Colonic mucosa (tissue), 4 donors: ENCODE data around the gene CEP170B. TPM values are rescaled to one million over a fixed set of nuclear protein-coding genes. Genes with fewer than 3 reads are reported as not detected.
"Not testable (repeated sequence)": the region's sequence is repeated elsewhere in the genome, so short reads cannot be mapped to it uniquely, and the experiment has no call there.

Experiments used
- DNase-seq: peaks from one replicate; pipeline ENCODE4 v3.0.0-alpha.2; 2020
- H3K27ac ChIP-seq: fragments of 200-600 bp; one replicate; pipeline ENCODE4 v1.8.0; 2021
- H3K27me3 ChIP-seq: fragments of 200-600 bp; one replicate; pipeline ENCODE4 v1.8.0; 2021
- H3K36me3 ChIP-seq: fragments of 200-600 bp; one replicate; pipeline ENCODE4 v1.8.0; 2021
- H3K4me1 ChIP-seq: fragments of 200-600 bp; one replicate; pipeline ENCODE4 v1.8.0; 2021; ENCODE audit warnings: mild to moderate bottlenecking
- H3K4me3 ChIP-seq: fragments of 200-600 bp; one replicate; pipeline ENCODE4 v1.8.0; 2021
- H3K9ac ChIP-seq, 2 donors: one replicate each; pipeline ENCODE4 v1.7.0; 2013; ENCODE audit warnings: control low read depth in 2 of 2, low read depth in 2 of 2, low read length in 2 of 2
- H3K9me3 ChIP-seq: fragments of 200-600 bp; one replicate; pipeline ENCODE4 v1.8.0; 2021
- intact Hi-C: fragments of 100-400 bp; cut with DNase I; formaldehyde crosslinking; loops from one replicate; pipeline ENCODE4 v1.14.1; 2022
- total RNA-seq, 2 donors: library from RNA; stranded (reverse); fragmentation: NEBNext Ultra II Directional in 1 of 2; extraction: Animal tissue kit (Norgen Biotek cat#: 25700) in 1 of 2; gene quantifications; one replicate each; pipeline ENCODE4 v1.2.1, GENCODE V29; 2021
- TF ChIP-seq, protein P1 (sequence below): fragments of 200-600 bp; IDR thresholded peaks from one replicate; pipeline ENCODE4 v1.8.0; 2022; ENCODE audit warnings: antibody characterized with exemption, mild to moderate bottlenecking
- donor health status: healthy.
- donor health status: DM: no; HTN: no; CAD: no.
- donor health status: DM: no; HTN: no; CAD: no.

Gene CEP170B
- total RNA-seq, 2 donors from 2014 or later: 57.2 to 110 TPM

DNA sequence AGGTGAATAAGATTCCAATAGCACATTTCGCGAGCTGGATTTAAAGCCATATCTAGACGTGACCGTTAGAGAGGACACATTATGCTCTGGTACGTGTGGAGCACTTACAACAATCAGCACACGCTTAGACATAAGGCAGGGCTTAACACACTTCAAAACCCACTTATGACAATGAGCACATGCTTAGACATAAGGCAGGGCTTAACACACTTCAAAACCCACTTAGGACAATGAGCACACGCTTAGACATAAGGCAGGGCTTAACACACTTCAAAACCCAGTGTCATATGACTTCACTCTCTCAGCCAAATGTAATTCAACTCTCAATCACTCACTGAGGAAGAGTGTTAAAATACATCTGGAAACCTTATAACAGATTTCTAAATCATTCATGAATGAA is 48.4 kb downstream of the CEP170B start:
- Histone ChIP-seq H3K4me1 (no peaks in the 10 kb centered on the region), H3K9ac (no peak overlapping the region), H3K36me3 (no peaks in the 10 kb centered on the region), H3K27me3 (no peaks in the 10 kb centered on the region), H3K9me3 (no peaks in the 10 kb centered on the region), H3K4me3 (no peak overlapping the region), H3K27ac (no peak overlapping the region)
- intact Hi-C loops: no loop called here
- no peak for DNase-seq
- TF ChIP-seq, protein P1, sequence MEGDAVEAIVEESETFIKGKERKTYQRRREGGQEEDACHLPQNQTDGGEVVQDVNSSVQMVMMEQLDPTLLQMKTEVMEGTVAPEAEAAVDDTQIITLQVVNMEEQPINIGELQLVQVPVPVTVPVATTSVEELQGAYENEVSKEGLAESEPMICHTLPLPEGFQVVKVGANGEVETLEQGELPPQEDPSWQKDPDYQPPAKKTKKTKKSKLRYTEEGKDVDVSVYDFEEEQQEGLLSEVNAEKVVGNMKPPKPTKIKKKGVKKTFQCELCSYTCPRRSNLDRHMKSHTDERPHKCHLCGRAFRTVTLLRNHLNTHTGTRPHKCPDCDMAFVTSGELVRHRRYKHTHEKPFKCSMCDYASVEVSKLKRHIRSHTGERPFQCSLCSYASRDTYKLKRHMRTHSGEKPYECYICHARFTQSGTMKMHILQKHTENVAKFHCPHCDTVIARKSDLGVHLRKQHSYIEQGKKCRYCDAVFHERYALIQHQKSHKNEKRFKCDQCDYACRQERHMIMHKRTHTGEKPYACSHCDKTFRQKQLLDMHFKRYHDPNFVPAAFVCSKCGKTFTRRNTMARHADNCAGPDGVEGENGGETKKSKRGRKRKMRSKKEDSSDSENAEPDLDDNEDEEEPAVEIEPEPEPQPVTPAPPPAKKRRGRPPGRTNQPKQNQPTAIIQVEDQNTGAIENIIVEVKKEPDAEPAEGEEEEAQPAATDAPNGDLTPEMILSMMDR: no peak

DNA sequence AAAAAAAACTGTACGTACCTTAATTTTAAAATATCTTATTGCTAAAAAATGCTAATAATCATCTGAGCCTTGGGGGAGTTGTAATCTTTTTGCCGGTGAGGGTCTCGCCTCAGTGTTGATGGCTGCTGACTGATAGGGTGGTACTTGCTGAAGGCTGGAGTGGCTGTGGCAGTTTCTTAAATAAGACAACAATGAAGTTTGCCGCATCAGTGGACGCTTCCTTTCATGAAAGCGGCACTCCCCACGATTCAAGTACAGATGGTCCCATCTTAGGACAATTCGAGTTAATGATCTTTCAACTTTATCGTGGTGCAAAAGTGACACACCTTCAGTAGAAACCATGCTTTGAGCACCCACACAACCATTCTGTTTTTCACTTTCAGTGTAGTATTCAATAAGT is 52.0 kb downstream of the CEP170B start:
- Histone ChIP-seq H3K9ac (no peak overlapping the region), H3K9me3 (no peaks in the 10 kb centered on the region), H3K4me3 (no peak overlapping the region), H3K27me3 (no peaks in the 10 kb centered on the region), H3K36me3 (no peaks in the 10 kb centered on the region), H3K4me1 (no peaks in the 10 kb centered on the region), H3K27ac (no peak overlapping the region)
- intact Hi-C loops: no loop called here
- DNase-seq: no peak
- TF ChIP-seq, protein P1: no peak

DNA sequence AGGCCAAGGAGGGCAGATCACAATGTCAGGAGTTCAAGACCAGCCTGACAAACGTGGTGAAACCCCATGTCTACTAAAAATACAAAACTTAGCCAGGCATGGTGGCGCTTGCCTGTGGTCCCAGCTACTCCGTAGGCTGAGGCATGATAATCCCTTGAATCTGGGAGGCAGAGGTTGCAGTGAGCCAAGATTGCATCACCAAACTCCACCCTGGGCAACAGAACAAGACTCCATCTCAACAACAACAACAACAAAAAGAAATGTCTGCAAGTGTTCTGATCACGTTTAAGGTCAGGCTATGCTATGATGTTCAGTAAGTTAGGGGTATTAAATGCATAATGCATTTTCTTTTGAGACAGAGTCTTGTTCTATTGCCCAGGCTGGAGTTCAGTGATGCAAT is 52.9 kb downstream of the CEP170B start:
- TF ChIP-seq, protein P1: no peak

DNA sequence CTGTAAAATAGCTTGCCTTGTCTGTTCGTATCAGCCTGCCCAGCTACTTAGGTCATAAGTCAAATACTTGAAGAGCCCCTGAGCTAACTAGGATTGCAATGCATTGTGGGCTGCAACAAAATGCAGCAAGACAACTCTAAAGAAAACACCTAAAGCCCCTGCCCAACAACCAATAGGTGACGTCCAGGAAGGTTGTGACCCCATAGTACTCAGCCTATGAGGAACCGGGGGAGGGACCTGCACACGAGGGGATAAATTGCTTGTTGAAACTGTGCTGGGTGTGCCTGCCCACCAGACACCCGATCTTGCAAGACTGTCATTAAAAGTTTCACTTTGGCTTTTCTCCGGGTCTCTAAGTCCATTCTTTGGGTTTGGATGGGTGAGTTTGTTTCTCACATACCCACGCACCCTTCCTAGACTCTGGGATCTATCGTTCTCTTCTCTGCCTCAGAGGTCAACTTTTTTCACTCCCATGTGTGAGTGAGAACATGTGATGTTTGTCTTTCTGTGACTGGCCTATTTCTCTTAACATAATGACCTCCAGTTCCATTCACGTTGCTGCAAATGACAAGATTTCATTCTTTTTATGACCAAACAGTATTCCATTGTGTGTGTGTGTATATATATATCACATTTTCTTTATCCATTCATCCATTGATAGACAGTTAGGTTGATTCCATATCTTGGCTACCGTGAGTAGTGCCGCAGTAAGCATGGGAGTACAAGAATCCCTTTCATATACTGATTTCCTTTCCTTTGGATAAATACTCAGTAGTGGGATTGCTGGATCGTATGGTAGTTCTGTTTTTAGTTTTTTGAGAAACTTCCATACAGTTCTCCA is 54.3 kb downstream of the CEP170B start:
- intact Hi-C loops, H3K4me3 ChIP-seq, H3K9ac ChIP-seq, H3K4me1 ChIP-seq, H3K36me3 ChIP-seq, DNase-seq, H3K27me3 ChIP-seq, H3K9me3 ChIP-seq, H3K27ac ChIP-seq: not testable (repeated sequence)

More for the DNA sequence above, 52.9 kb downstream of the CEP170B start:
- no peak for DNase-seq
- no peak overlapping the region for H3K4me3 ChIP-seq
- H3K4me1 ChIP-seq: no peaks in the 10 kb centered on the region
- H3K36me3 ChIP-seq: no peaks in the 10 kb centered on the region
- no peaks in the 10 kb centered on the region for H3K9me3 ChIP-seq
- H3K27me3 ChIP-seq: no peaks in the 10 kb centered on the region
- H3K27ac ChIP-seq: no peak overlapping the region
- intact Hi-C loops: no loop called here
- H3K9ac ChIP-seq: no peak overlapping the region

DNA sequence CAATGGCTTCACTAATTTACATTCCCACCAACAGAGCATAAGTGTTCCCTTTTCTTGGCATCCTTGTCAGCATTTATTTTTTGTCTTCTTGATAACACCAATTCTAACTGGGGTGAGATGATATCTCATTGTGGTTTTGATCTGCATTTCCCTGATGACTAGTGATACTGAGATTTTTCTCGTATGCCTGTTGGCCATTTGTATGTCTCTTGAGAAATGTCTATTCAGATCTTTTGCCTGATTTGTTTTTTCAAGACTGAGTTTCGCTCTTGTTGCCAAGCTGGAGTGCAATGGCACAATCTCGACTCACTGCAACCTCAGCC is 54.9 kb downstream of the CEP170B start:
- Histone ChIP-seq H3K4me3 (no peak overlapping the region), H3K27ac (no peak overlapping the region), H3K27me3 (no peaks in the 10 kb centered on the region), H3K4me1 (no peaks in the 10 kb centered on the region), H3K9me3 (no peaks in the 10 kb centered on the region), H3K9ac (no peak overlapping the region), H3K36me3 (no peaks in the 10 kb centered on the region)
- intact Hi-C loops: no loop called here
- TF ChIP-seq, protein P1: no peak
- DNase-seq: no peak

DNA sequence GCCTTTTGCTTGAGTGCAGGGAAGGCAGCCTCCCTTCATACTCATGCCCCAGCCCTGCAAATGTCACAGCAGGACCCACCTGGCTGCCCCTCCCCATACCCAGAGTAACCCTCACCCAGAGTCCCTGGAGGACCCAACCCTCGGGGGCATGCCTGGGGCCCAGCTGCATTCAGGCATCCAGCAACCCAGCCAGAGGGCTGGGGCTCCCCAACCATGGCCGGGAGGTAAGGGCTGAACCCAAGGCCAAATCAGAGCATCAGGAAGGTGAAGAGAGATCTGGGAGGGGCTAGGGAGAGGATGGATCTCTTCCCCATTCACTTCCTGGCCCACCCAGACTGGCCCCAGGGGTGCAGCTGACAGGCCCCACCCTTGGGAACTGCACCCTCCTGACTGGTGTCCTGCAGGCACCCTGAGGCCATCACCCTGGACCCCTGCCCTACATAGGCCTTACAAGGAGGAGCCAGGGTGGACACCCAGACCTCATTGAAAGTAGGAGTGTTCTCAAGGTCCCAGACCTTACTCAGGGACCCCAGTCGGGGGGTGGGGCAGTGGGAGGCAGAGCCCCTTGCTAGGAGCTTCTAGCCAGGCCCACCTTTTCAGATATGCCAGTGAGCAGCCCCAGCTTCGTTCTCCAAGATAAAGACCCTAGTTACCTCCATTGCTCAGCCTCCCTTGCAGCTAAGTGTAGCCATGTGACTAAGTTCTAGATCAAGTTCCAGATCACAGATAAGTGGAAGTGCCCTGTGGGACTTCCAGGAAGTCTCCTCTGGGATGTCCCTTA is 58.8 kb downstream of the CEP170B start:
- intact Hi-C loops: no loop called here
- DNase-seq: no peak

More for the DNA sequence above, 58.8 kb downstream of the CEP170B start:
- no peaks in the 10 kb centered on the region for H3K4me1 ChIP-seq
- H3K9ac ChIP-seq: no peak overlapping the region
- no peaks in the 10 kb centered on the region for H3K9me3 ChIP-seq
- no peak overlapping the region for H3K4me3 ChIP-seq
- no peak overlapping the region for H3K27ac ChIP-seq
- TF ChIP-seq, protein P1: no peak
- H3K27me3 ChIP-seq: no peaks in the 10 kb centered on the region
- H3K36me3 ChIP-seq: no peaks in the 10 kb centered on the region
